ENCODE measurements around the gene RPL22. TPM values are rescaled to one million over a fixed set of nuclear protein-coding genes. Genes with fewer than 3 reads are reported as not detected.

Gene RPL22
- total RNA-seq, 1 donor from 2014 or later = 193 TPM

- no peak for TF ChIP-seq CTCF (IDR thresholded peaks at IDR 0.05; ENCODE audit: insufficient read depth, low read length, poor library complexity, severe bottlenecking)
- Histone ChIP-seq H3K36me3 (ENCODE audit: control insufficient read depth, insufficient read depth, low read length) (no peaks in the 10 kb centered on the region), H3K4me3 (ENCODE audit: low read depth, low read length) (no peak overlapping the region), H3K27me3 (ENCODE audit: control insufficient read depth, insufficient read depth, low read length) (peaks cover 18% of the 10 kb centered on the region)
- DNase-seq (ENCODE audit: low read depth) = no peak
These were observed 41.2 kb downstream of the RPL22 start for GRCh38 chr1:6158181-6158580.

DNA sequence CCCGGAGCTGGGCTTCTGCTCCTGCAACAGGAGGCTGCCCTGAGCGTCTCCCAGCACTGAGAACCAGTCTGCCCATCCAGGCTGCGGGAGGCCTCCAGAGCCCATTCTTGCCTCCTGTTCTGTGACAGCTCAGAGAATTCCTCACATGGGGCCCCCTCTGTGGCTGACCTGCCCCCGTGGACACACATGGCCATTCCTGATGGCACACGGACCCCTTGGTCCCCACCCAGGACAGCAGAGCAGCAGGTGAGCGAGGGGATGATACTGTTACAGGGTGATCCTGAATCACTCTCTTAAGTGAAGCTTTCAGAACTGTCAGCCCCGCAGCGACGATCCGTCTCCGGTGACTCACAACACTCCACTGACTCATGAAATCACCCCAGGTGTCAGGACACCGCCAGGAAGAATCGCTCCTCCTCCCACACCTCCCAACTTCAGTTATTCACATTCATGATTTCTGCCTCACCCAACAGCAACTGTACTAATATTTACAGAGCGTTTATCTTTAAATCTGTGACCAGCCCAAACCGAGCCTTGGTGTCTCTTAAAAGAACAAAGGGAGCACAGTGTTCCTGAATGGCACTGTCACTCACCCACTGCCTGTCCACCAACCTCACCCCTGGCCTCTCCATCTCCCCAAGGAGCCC, 41.7 kb downstream of the RPL22 start:
- no peak for TF ChIP-seq CTCF (IDR thresholded peaks at IDR 0.05; ENCODE audit: insufficient read depth, low read length, poor library complexity, severe bottlenecking)
- peak; percentile 65 for DNase-seq (ENCODE audit: low read depth)
- Histone ChIP-seq H3K27me3 (ENCODE audit: control insufficient read depth, insufficient read depth, low read length) (peaks cover 13% of the 10 kb centered on the region), H3K36me3 (ENCODE audit: control insufficient read depth, insufficient read depth, low read length) (no peaks in the 10 kb centered on the region), H3K4me3 (ENCODE audit: low read depth, low read length) (no peak overlapping the region)

DNA sequence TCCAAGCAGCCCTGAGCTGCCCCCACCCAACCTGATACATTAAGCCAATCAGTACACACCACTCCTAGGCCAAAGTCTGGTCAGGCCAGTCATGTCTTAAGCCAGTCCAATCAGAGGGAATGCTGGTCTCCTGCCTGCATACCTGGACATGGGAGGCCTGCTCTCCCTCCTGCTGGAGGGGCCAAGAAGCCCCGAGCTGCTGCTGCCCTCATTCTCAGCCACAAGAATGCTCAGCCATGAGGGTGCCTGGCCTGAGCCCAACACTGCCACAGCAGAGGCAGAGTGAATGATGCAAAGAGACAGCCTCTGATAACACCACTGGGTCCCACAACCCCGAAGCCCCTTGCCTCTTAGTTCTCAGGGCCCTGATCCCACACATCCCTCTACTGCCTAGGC, 42.3 kb downstream of the RPL22 start:
- DNase-seq (ENCODE audit: low read depth) = no peak
- no peak for TF ChIP-seq CTCF (IDR thresholded peaks at IDR 0.05; ENCODE audit: insufficient read depth, low read length, poor library complexity, severe bottlenecking)
- H3K4me3 ChIP-seq (ENCODE audit: low read depth, low read length) = no peak overlapping the region
- no peaks in the 10 kb centered on the region for H3K36me3 ChIP-seq (ENCODE audit: control insufficient read depth, insufficient read depth, low read length)
- peaks cover 10% of the 10 kb centered on the region for H3K27me3 ChIP-seq (ENCODE audit: control insufficient read depth, insufficient read depth, low read length)

DNA sequence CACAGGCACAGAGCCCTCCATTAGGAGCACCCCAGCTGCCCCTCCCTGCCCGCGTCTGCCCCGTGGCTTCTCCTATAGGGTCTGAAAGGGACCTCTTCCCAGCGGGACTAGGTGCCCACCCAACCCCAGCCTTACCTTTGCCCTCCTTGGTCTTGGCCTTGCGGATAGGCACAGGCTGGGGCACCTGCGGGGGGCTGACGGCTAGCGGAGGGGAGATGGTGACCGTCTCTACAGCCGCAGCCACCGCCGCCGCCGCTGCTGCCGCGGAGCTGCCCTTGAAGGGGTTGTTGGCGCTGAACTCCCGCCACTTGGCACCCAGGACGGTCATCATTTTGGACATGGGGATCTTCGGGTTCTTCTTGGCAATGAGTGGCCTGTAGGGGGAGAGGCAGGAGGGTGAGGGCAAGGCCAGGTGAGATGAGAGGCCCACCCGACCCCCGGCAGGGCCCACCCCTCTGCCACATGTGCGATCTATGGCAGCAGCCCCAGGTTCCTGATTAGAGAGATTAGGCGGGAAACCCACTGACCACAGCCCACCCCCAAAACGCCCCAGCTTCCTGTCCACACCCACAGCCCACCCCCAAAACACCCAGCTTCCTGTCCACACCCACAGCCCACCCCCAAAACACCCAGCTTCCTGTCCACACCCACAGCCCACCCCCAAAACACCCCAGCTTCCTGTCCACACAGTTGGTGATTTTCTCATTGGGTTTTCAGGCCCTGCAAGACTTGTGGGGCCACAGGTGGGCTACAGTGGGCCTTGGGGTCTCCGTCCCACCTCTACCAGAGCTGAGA, 44.7 kb downstream of the RPL22 start:
- TF ChIP-seq CTCF (IDR thresholded peaks at IDR 0.05; ENCODE audit: insufficient read depth, low read length, poor library complexity, severe bottlenecking) = no peak
- H3K4me3 ChIP-seq (ENCODE audit: low read depth, low read length) = no peak overlapping the region
- DNase-seq (ENCODE audit: low read depth) = no peak
- H3K27me3 ChIP-seq (ENCODE audit: control insufficient read depth, insufficient read depth, low read length) = peaks cover 2% of the 10 kb centered on the region
- no peaks in the 10 kb centered on the region for H3K36me3 ChIP-seq (ENCODE audit: control insufficient read depth, insufficient read depth, low read length)

DNA sequence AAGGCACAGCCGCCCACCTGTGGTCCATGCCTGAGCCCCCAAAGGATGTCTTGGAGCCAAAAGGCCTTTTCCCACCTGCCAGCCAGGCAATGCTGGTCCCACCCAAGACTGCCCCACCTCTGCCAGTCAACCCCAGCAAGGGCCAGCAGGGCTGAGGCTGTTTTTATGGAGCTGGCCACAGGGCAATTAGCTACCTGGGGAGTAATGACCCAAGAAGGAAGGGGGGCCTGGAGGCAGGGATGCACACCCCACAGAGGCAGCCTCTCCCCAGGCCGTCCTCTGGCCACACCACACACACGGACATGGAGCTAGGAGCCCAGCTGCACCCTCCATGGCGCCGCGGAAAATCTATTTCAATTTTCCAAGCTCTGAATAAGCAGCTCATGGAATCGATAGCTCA, 46.5 kb downstream of the RPL22 start:
- H3K4me3 ChIP-seq (ENCODE audit: low read depth, low read length) = no peak overlapping the region
- no peak for TF ChIP-seq CTCF (IDR thresholded peaks at IDR 0.05; ENCODE audit: insufficient read depth, low read length, poor library complexity, severe bottlenecking)
- H3K27me3 ChIP-seq (ENCODE audit: control insufficient read depth, insufficient read depth, low read length) = peaks cover 14% of the 10 kb centered on the region
- no peaks in the 10 kb centered on the region for H3K36me3 ChIP-seq (ENCODE audit: control insufficient read depth, insufficient read depth, low read length)
- DNase-seq (ENCODE audit: low read depth) = no peak

Data from kidney epithelial cell (primary cell).